SU-DHL-6 (cell line): ENCODE results near the gene SMG7.

Experiments used
- H2AFZ ChIP-seq: fragments of 200-600 bp; sonication (generic); 2 replicates; pipeline ENCODE4 v1.6.1; 2014; ENCODE audit warnings: low read depth, mild to moderate bottlenecking, moderate library complexity, mixed read lengths, antibody characterized with exemption, low read length; ENCODE audit not compliant: severe bottlenecking
- H3F3A ChIP-seq: fragments of 200-600 bp; shearing (Covaris generic); 2 replicates; pipeline ENCODE4 v1.6.0; 2016; ENCODE audit warnings: antibody characterized with exemption, mild to moderate bottlenecking; ENCODE audit not compliant: insufficient read depth
- H3K27ac ChIP-seq: fragments of 200-600 bp; sonication (generic); 2 replicates; pipeline ENCODE4 v1.5.1; 2016; ENCODE audit warnings: low read depth, mild to moderate bottlenecking, low read length, moderate library complexity, mixed read lengths
- H3K27me3 ChIP-seq: fragments of 200-600 bp; sonication (generic), shearing (Covaris generic); 2 replicates; pipeline ENCODE4 v1.6.0; 2014; ENCODE audit warnings: mild to moderate bottlenecking, low read length
- H3K36me3 ChIP-seq: fragments of 200-600 bp; sonication (generic); 2 replicates; pipeline ENCODE4 v1.6.1; 2014; ENCODE audit warnings: mild to moderate bottlenecking, low read length, mixed read lengths
- H3K4me2 ChIP-seq: fragments of 300-600, 200-600 bp; shearing (Covaris generic), sonication (generic); 2 replicates; pipeline ENCODE4 v1.6.0; 2014; ENCODE audit warnings: low read length, low read depth, mild to moderate bottlenecking; ENCODE audit not compliant: poor library complexity, severe bottlenecking
- H3K4me3 ChIP-seq: fragments of 200-600 bp; sonication (generic); 2 replicates; pipeline ENCODE4 v1.5.1; 2014; ENCODE audit warnings: antibody characterized with exemption, low read length, mild to moderate bottlenecking, mixed read lengths; ENCODE audit not compliant: insufficient read depth, poor library complexity, severe bottlenecking
- H3K79me2 ChIP-seq: fragments of 200-600 bp; sonication (generic); 2 replicates; pipeline ENCODE4 v1.6.1; 2014; ENCODE audit warnings: mild to moderate bottlenecking, low read length, moderate library complexity; ENCODE audit not compliant: insufficient read depth
- H3K9ac ChIP-seq: fragments of 200-600 bp; sonication (generic); 2 replicates; pipeline ENCODE4 v1.7.0; 2014; ENCODE audit warnings: mild to moderate bottlenecking, low read length
- H3K9me2 ChIP-seq: fragments of 200-600 bp; sonication (generic); replicated peaks from 2 replicates; pipeline ENCODE4 v1.6.1; 2014; ENCODE audit warnings: low read length; ENCODE audit not compliant: insufficient read depth
- H3K9me3 ChIP-seq: fragments of 200-600 bp; sonication (generic); 2 replicates; pipeline ENCODE4 v1.6.1; 2014; ENCODE audit warnings: low read length, mixed read lengths; ENCODE audit not compliant: insufficient read depth
- H4K20me1 ChIP-seq: fragments of 200-600 bp; sonication (generic); 2 replicates; pipeline ENCODE4 v1.6.1; 2014; ENCODE audit warnings: low read depth, mild to moderate bottlenecking, antibody characterized with exemption, low read length, moderate library complexity, mixed read lengths
- CTCF ChIP-seq: fragments of 200-600 bp; sonication (generic); IDR thresholded peaks from one replicate; pipeline ENCODE4 v1.5.1; 2017; ENCODE audit warnings: antibody characterized with exemption, mild to moderate bottlenecking, low read length, moderate library complexity; ENCODE audit not compliant: insufficient read depth, poor library complexity, severe bottlenecking
- EZH2phosphoT487 ChIP-seq: fragments of 200-600 bp; sonication (generic), shearing (Covaris generic); conservative IDR thresholded peaks from 2 replicates; pipeline ENCODE4 v1.6.1; 2018; ENCODE audit warnings: mild to moderate bottlenecking, antibody characterized with exemption, low read length, moderate library complexity, mixed read lengths

Gene SMG7

GRCh38 chr1:183577897-183578465, 105.7 kb downstream of the SMG7 start:
- TF ChIP-seq EZH2phosphoT487: no peak
- no peak for TF ChIP-seq CTCF
- no peaks in the 10 kb centered on the region for H3K79me2 ChIP-seq
- H3K36me3 ChIP-seq: no peaks in the 10 kb centered on the region
- H2AFZ ChIP-seq: no peak overlapping the region
- no peak overlapping the region for H3K9ac ChIP-seq
- no peaks in the 10 kb centered on the region for H3K27me3 ChIP-seq
- H3K4me3 ChIP-seq: no peak overlapping the region
- no peaks in the 10 kb centered on the region for H3K9me3 ChIP-seq
- no peak overlapping the region for H3K27ac ChIP-seq
- no peaks in the 10 kb centered on the region for H3K9me2 ChIP-seq
- no peaks in the 10 kb centered on the region for H4K20me1 ChIP-seq
- H3K4me2 ChIP-seq: no peak overlapping the region
- no peaks in the 10 kb centered on the region for H3F3A ChIP-seq

GRCh38 chr1:183578856-183579255, 106.6 kb downstream of the SMG7 start:
- Histone ChIP-seq H3F3A (no peaks in the 10 kb centered on the region), H2AFZ (no peak overlapping the region), H3K9me2 (no peaks in the 10 kb centered on the region), H3K4me2 (no peak overlapping the region), H3K4me3 (no peak overlapping the region), H3K9me3 (no peaks in the 10 kb centered on the region), H3K9ac (no peak overlapping the region), H3K27ac (no peak overlapping the region), H3K36me3 (no peaks in the 10 kb centered on the region), H3K79me2 (no peaks in the 10 kb centered on the region), H3K27me3 (no peaks in the 10 kb centered on the region), H4K20me1 (no peaks in the 10 kb centered on the region)
- TF ChIP-seq CTCF (no peak), EZH2phosphoT487 (no peak)

GRCh38 chr1:183580281-183580682, 108.0 kb downstream of the SMG7 start:
- TF ChIP-seq CTCF: no peak
- no peak for TF ChIP-seq EZH2phosphoT487
- H3K9me3 ChIP-seq: no peaks in the 10 kb centered on the region
- H3K27ac ChIP-seq: no peak overlapping the region
- no peaks in the 10 kb centered on the region for H4K20me1 ChIP-seq
- H3K79me2 ChIP-seq: no peaks in the 10 kb centered on the region
- no peak overlapping the region for H3K4me2 ChIP-seq
- no peak overlapping the region for H2AFZ ChIP-seq
- no peaks in the 10 kb centered on the region for H3K36me3 ChIP-seq
- H3K4me3 ChIP-seq: no peak overlapping the region
- no peak overlapping the region for H3K9ac ChIP-seq
- H3F3A ChIP-seq: no peaks in the 10 kb centered on the region
- H3K9me2 ChIP-seq: no peaks in the 10 kb centered on the region
- no peaks in the 10 kb centered on the region for H3K27me3 ChIP-seq
